ENCODE data around the gene AGTRAP.

AGTRAP gene

GRCh38 chr1:11787251-11787803 lies 51.4 kb downstream of the AGTRAP start:
- in situ Hi-C loops (cut with HindIII; ENCODE audit: low pct_unique_long_range_greater_than_20kb, low sequenced_read_pairs): no loop called here
- no peak for TF ChIP-seq JUND (IDR thresholded peaks at IDR 0.05; ENCODE audit: low read depth)

DNA sequence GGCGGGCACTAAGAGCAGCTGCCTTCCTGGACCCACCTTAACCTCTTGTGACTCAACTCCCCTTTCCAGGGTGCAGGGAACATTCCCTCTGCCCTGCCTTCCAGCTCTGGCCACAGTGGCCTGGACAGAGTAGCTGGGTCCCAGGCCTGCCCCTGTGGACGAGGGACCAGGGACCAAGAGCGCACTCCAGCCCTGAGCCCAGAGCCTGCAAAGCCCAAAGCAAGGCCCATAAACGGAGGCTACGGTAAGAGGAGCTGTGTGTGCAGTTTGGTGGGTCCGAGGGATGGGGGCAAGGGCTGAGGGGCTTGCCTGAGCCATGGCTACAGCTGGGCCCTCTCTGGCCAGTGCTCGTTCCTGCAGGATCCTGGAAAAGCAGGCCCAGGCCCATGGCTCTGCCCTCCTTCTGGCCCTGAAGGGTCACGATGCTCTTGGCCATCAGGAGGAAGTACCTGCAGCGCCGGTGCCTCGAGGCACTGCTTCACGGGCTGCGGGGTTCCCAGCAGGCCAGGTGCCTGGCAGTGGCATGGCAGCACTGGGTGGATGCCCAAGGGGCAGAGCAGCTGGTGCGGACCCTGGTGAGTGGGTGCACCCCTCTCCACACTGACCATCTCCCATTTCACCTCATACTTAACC lies 52.0 kb downstream of the AGTRAP start:
- no peak for TF ChIP-seq JUND (IDR thresholded peaks at IDR 0.05; ENCODE audit: low read depth)
- peak in 1 of 2 experiments; percentile 23 for DNase-seq (ENCODE audit: low read depth in 1 of 2, low spot score in 1 of 2)
- in situ Hi-C loops (cut with HindIII; ENCODE audit: low pct_unique_long_range_greater_than_20kb, low sequenced_read_pairs): no loop called here

More at GRCh38 chr1:11787251-11787803, 51.4 kb downstream of the AGTRAP start:
- DNase-seq (ENCODE audit: low read depth in 1 of 2, low spot score in 1 of 2): peak; percentile 47 to 64

GRCh38 chr1:11788549-11789053 lies 52.7 kb downstream of the AGTRAP start:
- in situ Hi-C loops (cut with HindIII; ENCODE audit: low pct_unique_long_range_greater_than_20kb, low sequenced_read_pairs): no loop called here
- DNase-seq (ENCODE audit: low read depth in 1 of 2, low spot score in 1 of 2): no peak
- TF ChIP-seq JUND (IDR thresholded peaks at IDR 0.05; ENCODE audit: low read depth): no peak

DNA sequence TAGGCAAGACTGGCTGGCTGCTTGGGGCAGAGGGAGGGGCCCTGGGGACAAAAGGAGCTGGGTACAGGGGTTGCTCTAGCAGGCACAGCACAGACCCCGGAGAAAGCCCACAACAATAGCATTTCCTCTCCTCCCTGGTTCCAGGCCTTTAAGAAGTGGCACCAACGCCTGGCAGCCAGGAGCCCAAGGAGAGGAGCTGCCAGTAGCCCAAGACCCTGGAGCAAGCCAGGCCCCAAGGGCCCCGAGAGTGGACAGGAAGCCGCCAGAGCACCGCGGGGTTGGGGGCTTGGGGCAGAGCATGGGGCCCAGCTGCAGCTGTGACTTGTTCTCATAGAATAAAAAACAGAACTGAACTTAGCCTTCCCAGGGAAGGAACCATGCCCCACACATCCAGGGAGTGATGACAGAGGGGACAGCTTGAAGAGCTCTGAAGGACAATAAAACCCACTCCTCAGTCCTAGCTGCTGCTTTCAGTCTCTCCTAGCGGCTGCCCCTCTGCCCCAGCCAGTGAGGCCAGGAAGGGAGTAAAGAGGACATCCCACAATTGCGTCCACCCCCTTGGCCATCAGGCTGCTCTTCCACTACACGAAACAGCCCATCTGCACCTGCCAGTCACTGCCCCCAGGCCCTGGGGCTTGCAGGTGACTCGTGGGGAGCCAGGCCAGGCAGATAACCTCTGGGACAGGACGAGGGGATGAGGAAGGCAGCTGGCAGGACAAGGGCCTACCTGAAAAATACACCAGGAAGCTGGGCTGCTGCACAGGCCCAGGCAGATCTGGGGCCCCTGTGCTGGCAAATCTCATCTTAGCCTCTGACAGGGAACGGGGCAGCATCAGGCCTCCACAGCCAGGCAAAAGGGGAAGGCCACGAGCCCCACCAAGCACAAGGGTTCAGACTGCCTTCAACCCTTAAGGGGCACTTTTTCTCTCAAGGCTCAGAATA lies 53.5 kb downstream of the AGTRAP start:
- no peak for TF ChIP-seq JUND (IDR thresholded peaks at IDR 0.05; ENCODE audit: low read depth)
- no peak for DNase-seq (ENCODE audit: low read depth in 1 of 2, low spot score in 1 of 2)
- in situ Hi-C loops (cut with HindIII; ENCODE audit: low pct_unique_long_range_greater_than_20kb, low sequenced_read_pairs): no loop called here

DNA sequence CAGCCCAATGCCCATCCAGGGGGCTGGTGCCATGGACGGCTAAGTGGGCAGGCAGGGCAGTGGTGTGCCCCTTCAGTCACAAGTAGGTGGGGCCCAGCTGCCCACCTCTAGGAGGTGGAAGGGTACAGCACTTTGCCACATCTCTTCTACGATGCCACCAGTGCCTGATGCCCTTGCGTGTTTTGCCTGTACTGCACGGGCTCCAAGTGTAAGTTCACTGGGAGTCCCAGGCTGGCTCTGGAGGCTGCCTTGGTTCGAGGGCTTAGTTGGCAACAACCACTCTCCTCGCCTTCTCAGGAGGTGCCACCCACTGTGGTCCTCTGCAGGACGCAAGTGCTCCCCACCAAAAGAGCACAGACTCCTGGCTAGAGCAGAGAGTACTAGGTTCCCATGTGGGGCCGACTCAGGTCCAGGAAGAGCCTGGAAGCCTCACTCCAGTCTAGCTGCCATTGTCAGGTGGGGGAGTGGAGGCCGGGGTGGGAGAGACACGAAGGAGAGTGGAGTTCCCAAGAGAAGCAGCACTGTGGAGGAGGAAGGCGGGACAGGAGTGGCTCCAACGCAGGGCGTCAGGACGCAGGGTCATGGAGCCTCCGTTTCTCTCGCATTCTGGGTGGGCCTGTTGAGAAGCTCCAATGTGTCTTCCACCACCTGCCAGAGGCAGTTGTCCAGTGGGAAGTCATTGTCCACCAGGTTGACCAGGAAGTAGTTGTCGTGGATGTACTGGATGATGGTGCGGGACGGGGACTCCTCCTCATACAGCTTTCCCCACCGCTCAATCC lies 54.4 kb downstream of the AGTRAP start:
- in situ Hi-C loops (cut with HindIII; ENCODE audit: low pct_unique_long_range_greater_than_20kb, low sequenced_read_pairs): no loop called here
- DNase-seq (ENCODE audit: low read depth in 1 of 2, low spot score in 1 of 2): no peak
- TF ChIP-seq JUND (IDR thresholded peaks at IDR 0.05; ENCODE audit: low read depth): no peak

DNA sequence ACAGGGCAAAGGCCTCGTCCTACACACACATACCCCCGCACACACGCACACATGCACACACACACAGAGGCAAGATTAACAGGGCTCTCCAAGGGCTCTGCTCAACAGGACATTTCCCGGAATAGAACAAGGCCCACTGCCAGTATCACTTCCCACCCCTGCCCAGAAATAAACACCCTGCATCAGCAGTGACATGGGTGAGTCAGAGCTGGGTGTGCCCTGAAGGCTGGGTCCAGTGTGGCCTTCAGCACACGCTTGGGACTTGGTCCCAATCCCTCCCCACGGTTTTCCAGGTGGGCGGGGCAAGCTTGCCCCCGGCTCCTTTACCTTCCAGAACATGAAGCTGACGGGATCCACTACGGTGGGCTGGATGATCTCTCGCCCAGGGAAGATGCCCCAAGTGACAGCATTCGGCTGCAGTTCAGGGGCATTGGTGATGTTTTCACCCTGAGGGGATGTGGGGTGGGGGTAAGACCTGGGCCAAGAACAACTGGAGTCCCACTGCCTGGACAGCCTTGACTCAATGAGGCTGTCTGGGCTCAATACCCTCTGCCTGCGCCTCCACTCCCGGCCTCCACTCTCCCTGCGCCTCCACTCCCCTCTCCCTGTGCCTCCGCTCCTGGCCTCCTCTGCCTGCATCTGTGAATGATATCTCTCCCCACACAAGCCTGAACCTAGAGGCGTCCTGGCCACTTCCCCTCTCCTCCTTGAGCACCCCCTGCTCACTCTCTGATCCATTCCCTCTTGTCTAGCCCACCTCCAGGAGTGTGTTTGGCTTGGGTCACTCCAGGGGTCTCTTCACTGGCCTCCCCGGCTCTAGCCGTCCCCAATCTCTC lies 55.2 kb downstream of the AGTRAP start:
- TF ChIP-seq JUND (IDR thresholded peaks at IDR 0.05; ENCODE audit: low read depth): no peak
- DNase-seq (ENCODE audit: low read depth in 1 of 2, low spot score in 1 of 2): no peak
- in situ Hi-C loops (cut with HindIII; ENCODE audit: low pct_unique_long_range_greater_than_20kb, low sequenced_read_pairs): no loop called here

DNA sequence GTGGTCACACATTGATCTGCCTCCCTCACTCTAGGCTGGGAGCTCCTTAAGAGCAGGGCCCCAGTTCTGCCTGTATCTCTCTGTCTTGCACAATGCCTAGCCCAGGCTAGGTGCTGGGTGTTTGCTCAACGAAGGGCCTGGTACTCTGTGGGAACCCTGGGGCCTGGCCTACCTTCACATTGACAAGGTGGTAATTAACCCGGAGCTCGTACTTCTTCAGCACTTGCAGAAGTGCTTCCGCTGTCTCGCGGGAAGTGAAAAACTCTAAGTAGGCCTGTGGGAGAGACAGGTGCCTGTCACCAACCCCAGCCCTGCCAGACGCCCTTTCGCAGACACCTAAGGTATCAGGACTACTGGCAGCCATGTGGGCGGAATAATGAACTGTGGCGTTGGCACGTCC lies 56.2 kb downstream of the AGTRAP start:
- no peak for TF ChIP-seq JUND (IDR thresholded peaks at IDR 0.05; ENCODE audit: low read depth)
- no peak for DNase-seq (ENCODE audit: low read depth in 1 of 2, low spot score in 1 of 2)
- in situ Hi-C loops (cut with HindIII; ENCODE audit: low pct_unique_long_range_greater_than_20kb, low sequenced_read_pairs): no loop called here

DNA sequence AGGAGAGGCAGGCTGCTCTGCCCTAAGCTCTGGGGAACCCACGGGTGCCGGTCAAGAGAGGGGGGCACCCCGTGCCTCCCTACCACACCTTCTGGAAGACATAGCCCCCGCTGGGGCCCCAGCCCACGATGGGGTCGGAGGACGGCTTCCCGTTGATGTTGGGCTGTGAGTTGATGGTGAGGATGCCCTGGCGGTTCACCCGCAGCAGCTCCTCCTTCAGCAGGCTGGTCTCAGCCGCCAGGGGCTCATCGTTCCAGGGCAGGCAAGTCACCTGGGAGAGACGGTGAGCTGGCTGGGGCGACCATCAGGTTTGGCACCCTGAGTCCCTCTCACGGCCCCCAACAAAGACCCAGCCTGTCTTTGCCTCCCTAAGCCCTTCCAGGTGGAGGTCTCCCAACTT lies 57.9 kb downstream of the AGTRAP start:
- in situ Hi-C loops (cut with HindIII; ENCODE audit: low pct_unique_long_range_greater_than_20kb, low sequenced_read_pairs): no loop called here
- TF ChIP-seq JUND (IDR thresholded peaks at IDR 0.05; ENCODE audit: low read depth): no peak
- no peak for DNase-seq (ENCODE audit: low read depth in 1 of 2, low spot score in 1 of 2)

- in situ Hi-C loops (cut with HindIII; ENCODE audit: low pct_unique_long_range_greater_than_20kb, low sequenced_read_pairs): no loop called here
- no peak for TF ChIP-seq JUND (IDR thresholded peaks at IDR 0.05; ENCODE audit: low read depth)
- DNase-seq (ENCODE audit: low read depth in 1 of 2, low spot score in 1 of 2): peak in 1 of 2 experiments; percentile 48
These were observed 58.7 kb downstream of the AGTRAP start for GRCh38 chr1:11794446-11795237.

DNA sequence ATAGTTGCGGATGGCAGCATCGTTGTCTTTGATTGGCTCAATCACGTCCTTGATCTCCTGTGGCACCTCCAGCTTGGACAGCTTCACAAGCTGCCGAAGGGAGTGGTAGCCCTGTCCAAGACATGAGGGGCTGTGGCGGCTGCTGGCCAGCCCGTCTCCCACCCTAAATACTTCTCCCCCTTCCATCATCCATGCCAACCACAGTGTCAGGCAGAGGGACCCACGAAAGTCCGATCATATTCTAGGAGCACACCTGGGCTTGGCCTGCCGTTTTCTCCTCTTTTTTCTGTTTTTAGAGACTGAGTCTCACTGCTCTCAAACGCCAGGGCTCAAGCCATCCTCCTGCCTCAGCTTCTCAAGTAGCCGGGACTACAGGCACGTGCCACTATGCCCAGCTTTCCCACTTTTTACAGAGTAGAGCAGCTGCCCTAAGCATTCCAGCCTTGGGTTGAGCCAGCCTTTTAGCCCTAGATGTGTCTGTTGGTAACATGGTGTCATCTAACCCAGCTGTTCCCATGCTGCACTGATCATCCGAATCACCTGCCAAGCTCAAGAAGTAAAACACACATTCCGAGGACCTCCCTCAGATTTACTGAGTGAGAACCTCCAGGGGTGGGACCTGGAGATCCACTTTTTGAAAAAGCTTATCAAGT lies 59.4 kb downstream of the AGTRAP start:
- in situ Hi-C loops (cut with HindIII; ENCODE audit: low pct_unique_long_range_greater_than_20kb, low sequenced_read_pairs): no loop called here
- DNase-seq (ENCODE audit: low read depth in 1 of 2, low spot score in 1 of 2): no peak
- no peak for TF ChIP-seq JUND (IDR thresholded peaks at IDR 0.05; ENCODE audit: low read depth)

Data from T47D (cell line).